BJ (cell line): Measurements from ENCODE around the gene KCNIP1. TPM values are rescaled to one million over a fixed set of nuclear protein-coding genes. Genes with fewer than 3 reads are reported as not detected.

ENCODE experiments used
- CTCF ChIA-PET: fragments of 350-600 bp; formaldehyde crosslinking; extraction: SDS; loops from one replicate; lab custom pipeline; 2021; ENCODE audit warnings: antibody characterized with exemption, inconsistent platforms; lab: Yijun Ruan, JAX
- POLR2A ChIA-PET: fragments of 300-600 bp; sonication (Branson Sonifier 250); formaldehyde crosslinking; extraction: SDS; loops from one replicate; lab custom pipeline; 2021; ENCODE audit warnings: antibody characterized with exemption; lab: Charles Lee
- DNase-seq: peaks from one replicate; pipeline ENCODE4 v3.0.0-alpha.2; 2011; ENCODE audit warnings: low read depth
- H3K27me3 ChIP-seq: 2 replicates; pipeline ENCODE4 v1.6.0; 2011; ENCODE audit warnings: low read length; ENCODE audit not compliant: control insufficient read depth, insufficient read depth
- H3K36me3 ChIP-seq: 2 replicates; pipeline ENCODE4 v1.5.1; 2011; ENCODE audit warnings: low read length; ENCODE audit not compliant: control insufficient read depth, insufficient read depth
- H3K4me3 ChIP-seq: 2 replicates; pipeline ENCODE4 v1.5.1; 2011; ENCODE audit warnings: low read depth, mild to moderate bottlenecking, control low read depth, low read length
- CTCF ChIP-seq: IDR thresholded peaks from 2 replicates; pipeline ENCODE4 v1.5.1; 2011; ENCODE audit warnings: low read depth, mild to moderate bottlenecking, control low read depth, inconsistent platforms, low read length, moderate library complexity; ENCODE audit not compliant: insufficient read depth
- polyA plus RNA-seq: library from polyadenylated mRNA; depleted of rRNA; stranded (reverse); fragments of >200 nt; gene quantifications from 2 replicates; pipeline ENCODE4 v1.2.3, GENCODE V29; 2011

KCNIP1 gene
- polyA plus RNA-seq, 1 experiment = not detected

GRCh38 chr5:170631466-170632195, 127.8 kb downstream of the KCNIP1 start:
- CTCF ChIA-PET = interaction anchor here (0.8 to 5.8 kb wide), 16 partner anchors 7 to 406 kb away, joined by 3 to 91 read pairs (median 3); no protein-coding TSS in a partner anchor
- no peak for DNase-seq
- H3K27me3 ChIP-seq = peaks cover 1% of the 10 kb centered on the region; the same call in 1 of the 2 replicates
- POLR2A ChIA-PET = no interaction called here
- TF ChIP-seq CTCF = peak; percentile 9; the same call in 1 of the 2 replicates
- no peak overlapping the region for H3K4me3 ChIP-seq
- H3K36me3 ChIP-seq = no peaks in the 10 kb centered on the region

- ChIA-PET CTCF (interaction anchor here (0.8 to 5.8 kb wide), 19 partner anchors 8 to 367 kb away, joined by 3 to 91 read pairs (median 3); no protein-coding TSS in a partner anchor), POLR2A (no interaction called here)
- Histone ChIP-seq H3K27me3 (peaks cover 3% of the 10 kb centered on the region), H3K36me3 (no peaks in the 10 kb centered on the region), H3K4me3 (no peak overlapping the region; the same call in none of the 2 replicates)
- no peak for DNase-seq
- TF ChIP-seq CTCF = no peak
These were observed 128.6 kb downstream of the KCNIP1 start for GRCh38 chr5:170632266-170632984.

GRCh38 chr5:170632985-170633234, 129.1 kb downstream of the KCNIP1 start:
- CTCF ChIA-PET = interaction anchor here (0.7 to 5.8 kb wide), 18 partner anchors 8 to 531 kb away, joined by 3 to 91 read pairs (median 3); no protein-coding TSS in a partner anchor
- peaks cover 3% of the 10 kb centered on the region for H3K27me3 ChIP-seq
- H3K4me3 ChIP-seq = peak overlapping the region; percentile 25
- POLR2A ChIA-PET = no interaction called here
- no peaks in the 10 kb centered on the region for H3K36me3 ChIP-seq
- peak; percentile 98 for TF ChIP-seq CTCF
- no peak for DNase-seq

GRCh38 chr5:170633235-170634081, 129.6 kb downstream of the KCNIP1 start:
- Histone ChIP-seq H3K27me3 (peaks cover 3% of the 10 kb centered on the region), H3K36me3 (no peaks in the 10 kb centered on the region), H3K4me3 (peak overlapping the region; percentile 25)
- TF ChIP-seq CTCF = no peak
- peak; percentile 24 for DNase-seq
- ChIA-PET CTCF (interaction anchor here (0.7 to 5.8 kb wide), 27 partner anchors 9 to 531 kb away, joined by 3 to 91 read pairs (median 3); no protein-coding TSS in a partner anchor), POLR2A (no interaction called here)
